ENCODE data around the gene BLM. TPM values are rescaled to one million over a fixed set of nuclear protein-coding genes. Genes with fewer than 3 reads are reported as not detected.

BLM gene
- total RNA-seq, 1 experiment from 2014 or later = 41.3 TPM

DNA sequence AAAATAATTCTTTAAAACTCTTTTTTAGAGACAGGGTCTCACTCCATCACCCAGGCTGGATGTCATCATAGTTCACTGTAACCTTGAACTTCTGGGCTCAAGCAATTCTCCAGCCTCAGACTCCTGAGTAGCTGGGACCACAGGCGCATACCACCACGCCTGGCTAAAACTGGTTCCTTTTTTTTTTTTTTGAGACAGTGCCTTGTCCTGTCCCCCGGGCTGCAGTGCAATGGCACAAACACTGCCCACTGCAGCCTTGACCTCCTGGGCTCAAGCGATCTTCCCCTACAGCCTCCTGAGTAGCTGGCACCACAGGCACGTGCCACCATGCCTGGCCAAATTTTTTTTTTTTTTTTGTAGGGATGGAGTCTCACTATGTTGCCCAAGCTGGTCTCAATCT lies 127.5 kb downstream of the BLM start:
- no peak overlapping the region for H2AFZ ChIP-seq (ENCODE audit: low read length)
- Mint-ChIP-seq H3K4me3 (no peak overlapping the region; a peak in 1 of 5 replicates), H3K9me3 (no peaks in the 10 kb centered on the region), H3K27ac (no peak overlapping the region), H3K36me3 (ENCODE audit: insufficient read depth in 1 of 3, low read depth in 3 of 3) (no peaks in the 10 kb centered on the region), H3K27me3 (ENCODE audit: low read depth) (peaks cover 2% of the 10 kb centered on the region), H3K4me1 (peaks cover 12 to 16% of the 10 kb centered on the region in 2 experiments)
- H3T11ph ChIP-seq (ENCODE audit: low read length) = no peak overlapping the region
- H2BK5ac ChIP-seq (ENCODE audit: insufficient read length, low read length) = no peak overlapping the region
- H3K27ac ChIP-seq (ENCODE audit: insufficient read length, low read depth, low read length) = no peak overlapping the region
- no CpG with 5 or more reads among the region's 5 CpGs for WGBS (ENCODE audit: extremely low coverage, insufficient read length, low lambda C conversion rate)
- no peaks in the 10 kb centered on the region for H3K27me3 ChIP-seq (ENCODE audit: insufficient read depth, low read length)
- H2BK15ac ChIP-seq (ENCODE audit: low read depth, low read length) = no peak overlapping the region
- TF ChIP-seq, protein P1, sequence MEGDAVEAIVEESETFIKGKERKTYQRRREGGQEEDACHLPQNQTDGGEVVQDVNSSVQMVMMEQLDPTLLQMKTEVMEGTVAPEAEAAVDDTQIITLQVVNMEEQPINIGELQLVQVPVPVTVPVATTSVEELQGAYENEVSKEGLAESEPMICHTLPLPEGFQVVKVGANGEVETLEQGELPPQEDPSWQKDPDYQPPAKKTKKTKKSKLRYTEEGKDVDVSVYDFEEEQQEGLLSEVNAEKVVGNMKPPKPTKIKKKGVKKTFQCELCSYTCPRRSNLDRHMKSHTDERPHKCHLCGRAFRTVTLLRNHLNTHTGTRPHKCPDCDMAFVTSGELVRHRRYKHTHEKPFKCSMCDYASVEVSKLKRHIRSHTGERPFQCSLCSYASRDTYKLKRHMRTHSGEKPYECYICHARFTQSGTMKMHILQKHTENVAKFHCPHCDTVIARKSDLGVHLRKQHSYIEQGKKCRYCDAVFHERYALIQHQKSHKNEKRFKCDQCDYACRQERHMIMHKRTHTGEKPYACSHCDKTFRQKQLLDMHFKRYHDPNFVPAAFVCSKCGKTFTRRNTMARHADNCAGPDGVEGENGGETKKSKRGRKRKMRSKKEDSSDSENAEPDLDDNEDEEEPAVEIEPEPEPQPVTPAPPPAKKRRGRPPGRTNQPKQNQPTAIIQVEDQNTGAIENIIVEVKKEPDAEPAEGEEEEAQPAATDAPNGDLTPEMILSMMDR (conservative IDR thresholded peaks at IDR 0.05) = no peak
- H4K91ac ChIP-seq (ENCODE audit: insufficient read length, low read depth, low read length) = no peak overlapping the region
- no peak overlapping the region for H3K4ac ChIP-seq (ENCODE audit: low read depth, low read length)
- no peaks in the 10 kb centered on the region for H3K23me2 ChIP-seq (ENCODE audit: insufficient read length, low read depth, low read length, poor library complexity, severe bottlenecking)
- H2BK120ac ChIP-seq (ENCODE audit: low read depth, low read length, poor library complexity, severe bottlenecking) = no peak overlapping the region
- H3K79me1 ChIP-seq (ENCODE audit: insufficient read depth, low read depth, low read length, poor library complexity, severe bottlenecking) = no peaks in the 10 kb centered on the region
- no peak overlapping the region for H3K23ac ChIP-seq (ENCODE audit: insufficient read length, low read depth, low read length)
- H3K56ac ChIP-seq (ENCODE audit: insufficient read length, low read depth, low read length) = no peak overlapping the region
- no peaks in the 10 kb centered on the region for H3K79me2 ChIP-seq (ENCODE audit: insufficient read depth, low read length)
- no peak overlapping the region for H3K4me2 ChIP-seq (ENCODE audit: insufficient read depth, insufficient read length, low read length)
- no peak overlapping the region for H4K5ac ChIP-seq (ENCODE audit: insufficient read length, low read depth, low read length)
- peaks cover 5% of the 10 kb centered on the region; the same call in 1 of the 2 replicates for H3K4me1 ChIP-seq (ENCODE audit: insufficient read depth, low read length)
- no peak overlapping the region for H3K9ac ChIP-seq (ENCODE audit: extremely low read depth, insufficient read length, low read length)
- H3K18ac ChIP-seq (ENCODE audit: insufficient read length, low read depth, low read length) = no peak overlapping the region
- H2BK20ac ChIP-seq (ENCODE audit: low read depth, low read length, poor library complexity, severe bottlenecking) = no peak overlapping the region
- no peak overlapping the region for H2BK12ac ChIP-seq (ENCODE audit: insufficient read length, low read depth, low read length)
- H4K8ac ChIP-seq (replicated peaks; ENCODE audit: insufficient read length, low read depth, low read length) = no peak overlapping the region
- H4K20me1 ChIP-seq (ENCODE audit: control insufficient read depth, insufficient read depth, insufficient read length) = no peaks in the 10 kb centered on the region
- H3K14ac ChIP-seq (ENCODE audit: insufficient read depth, low read length) = no peak overlapping the region
- H3K9me3 ChIP-seq (ENCODE audit: control insufficient read depth, low read depth, low read length) = no peaks in the 10 kb centered on the region
- H2AK5ac ChIP-seq (ENCODE audit: insufficient read length, low read length) = no peak overlapping the region
- no peak for DNase-seq

Measured in H9 (cell line).